Adrenal gland (tissue), 5 donors: ENCODE data around the gene IRAK3.

Experiments used
- CTCF ChIP-seq, 6 experiments: fragments of 450-650 bp in 4 of 6; fragments of 200-600 bp in 2 of 6; sonication (generic) in 1 of 6; IDR thresholded peaks; 1 replicate in 5 of 6; 2 replicates in 1 of 6; pipeline versions ENCODE4 v1.5.1 to v1.8.0; 2016 to 2021; ENCODE audit warnings: antibody characterized with exemption in 6 of 6, mild to moderate bottlenecking in 2 of 6, moderate library complexity in 1 of 6
- POLR2A ChIP-seq, 2 donors: fragments of 450-650 bp; IDR thresholded peaks; one replicate each; pipeline ENCODE4 v1.6.1; 2017; ENCODE audit warnings: antibody characterized with exemption in 2 of 2, mild to moderate bottlenecking in 2 of 2, moderate library complexity in 1 of 2
- donor health status: DM: no; HTN: no; CAD: no.

GRCh38 chr12:66270613-66271012 is 81.6 kb downstream of the IRAK3 start:
- TF ChIP-seq CTCF (IDR thresholded peaks at IDR 0.05) (no peak), POLR2A (IDR thresholded peaks at IDR 0.05) (no peak)
